Measurements from ENCODE around the gene SLC6A19. TPM values are rescaled to one million over a fixed set of nuclear protein-coding genes. Genes with fewer than 3 reads are reported as not detected.

Gene SLC6A19
- total and polyA plus RNA-seq, 9 of the 15 experiments (the other 6 are each of a cell fraction or from before 2014, with no cell fraction given) = 0.03 to 1.6 (median 0.59) TPM

GRCh38 chr5:1162276-1162675 lies 39.1 kb upstream of the SLC6A19 start:
- Histone ChIP-seq H3K9me1 (ENCODE audit: control insufficient read depth, insufficient read depth, low read length) (peaks cover 4% of the 10 kb centered on the region), H2AFZ (ENCODE audit: low read depth, low read length) (no peak overlapping the region), H3K4me1 (replicated peaks in 1 of 2; ENCODE audit: control insufficient read depth in 2 of 2, insufficient read depth in 2 of 2, low read length in 2 of 2) (peaks cover 0 to 26% of the 10 kb centered on the region in 2 experiments; a peak in 2 of 5 replicates), H3K9me3 (replicated peaks; ENCODE audit: control insufficient read depth, insufficient read depth, low read depth, low read length) (peaks cover 2% of the 10 kb centered on the region; the same call in 1 of the 2 replicates), H3K27me3 (ENCODE audit: control insufficient read depth in 2 of 2, insufficient read depth in 2 of 2, low read length in 2 of 2) (peaks cover 32 to 72% of the 10 kb centered on the region in 2 experiments; a peak in 4 of 5 replicates), H3K27ac (ENCODE audit: extremely low read depth, low read depth, low read length) (no peak overlapping the region), H3K79me2 (ENCODE audit: control insufficient read depth, insufficient read depth, low read length) (no peaks in the 10 kb centered on the region), H3K4me2 (ENCODE audit: insufficient read depth, low read length) (no peak overlapping the region), H4K20me1 (replicated peaks; ENCODE audit: control insufficient read depth, insufficient read depth, low read length) (peaks cover 32% of the 10 kb centered on the region), H3K9ac (ENCODE audit: insufficient read depth in 1 of 2, low read depth in 2 of 2, low read length in 2 of 2) (0 out of 4 replicates have a peak overlapping the region, but pooled peaks of 1 of the 2 experiments have one; percentile 22), H3K4me3 (no peak overlapping the region), H3K36me3 (ENCODE audit: control insufficient read depth, insufficient read depth, low read length) (no peaks in the 10 kb centered on the region)
- no peak for FAIRE-seq
- no peak for DNase-seq (ENCODE audit: extremely low read depth in 1 of 4, low spot score in 3 of 4)
- in situ Hi-C loops (cut with MboI) = no loop called here
- POLR2A ChIA-PET = no interaction called here
- under 1% methylated on average over 15 of the region's 17 CpGs for WGBS (ENCODE audit: insufficient coverage, low coverage, missing lambda C conversion rate)
- ATAC-seq = no peak
- intact Hi-C loops (cut with micrococcal nuclease) = loop anchor here (10.0 kb wide), 1 partner anchor 167 kb away; no protein-coding TSS in a partner anchor
- CTCF ChIA-PET (ENCODE audit: low intra/inter-chr PET ratio) = no interaction called here
- TF ChIP-seq ZFPM2 (CRISPR knock-in tag; IDR thresholded peaks at IDR 0.05) (no peak), FOXA1 (IDR thresholded peaks at IDR 0.05; ENCODE audit: borderline replicate concordance) (no peak), TAF7 (tag; IDR thresholded peaks at IDR 0.05) (no peak), ZNF282 (CRISPR knock-in tag; IDR thresholded peaks at IDR 0.05) (no peak), ZNF232 (CRISPR knock-in tag; IDR thresholded peaks at IDR 0.05) (no peak), ZNF551 (CRISPR knock-in tag; IDR thresholded peaks at IDR 0.05) (no peak), TCF7 (IDR thresholded peaks at IDR 0.05; ENCODE audit: borderline replicate concordance) (no peak), ZNF3 (CRISPR knock-in tag; IDR thresholded peaks at IDR 0.05) (no peak), ZBTB11 (CRISPR knock-in tag; IDR thresholded peaks at IDR 0.05) (no peak), GATA2 (CRISPR knock-in tag; IDR thresholded peaks at IDR 0.05) (no peak)
- BruUV-seq (replicated peaks) = no TSS peak

Data from K562 (cell line).